HG03175 (cell line): ENCODE data around the gene OR10P1.

Source experiments
- ATAC-seq: cut with Tn5 transposase; IDR thresholded peaks from one replicate; pipeline ENCODE4 v1.9.1; 2021; ENCODE audit warnings: mild to moderate bottlenecking, moderate library complexity; ENCODE audit not compliant: unreplicated experiment

The OR10P1 gene

DNA sequence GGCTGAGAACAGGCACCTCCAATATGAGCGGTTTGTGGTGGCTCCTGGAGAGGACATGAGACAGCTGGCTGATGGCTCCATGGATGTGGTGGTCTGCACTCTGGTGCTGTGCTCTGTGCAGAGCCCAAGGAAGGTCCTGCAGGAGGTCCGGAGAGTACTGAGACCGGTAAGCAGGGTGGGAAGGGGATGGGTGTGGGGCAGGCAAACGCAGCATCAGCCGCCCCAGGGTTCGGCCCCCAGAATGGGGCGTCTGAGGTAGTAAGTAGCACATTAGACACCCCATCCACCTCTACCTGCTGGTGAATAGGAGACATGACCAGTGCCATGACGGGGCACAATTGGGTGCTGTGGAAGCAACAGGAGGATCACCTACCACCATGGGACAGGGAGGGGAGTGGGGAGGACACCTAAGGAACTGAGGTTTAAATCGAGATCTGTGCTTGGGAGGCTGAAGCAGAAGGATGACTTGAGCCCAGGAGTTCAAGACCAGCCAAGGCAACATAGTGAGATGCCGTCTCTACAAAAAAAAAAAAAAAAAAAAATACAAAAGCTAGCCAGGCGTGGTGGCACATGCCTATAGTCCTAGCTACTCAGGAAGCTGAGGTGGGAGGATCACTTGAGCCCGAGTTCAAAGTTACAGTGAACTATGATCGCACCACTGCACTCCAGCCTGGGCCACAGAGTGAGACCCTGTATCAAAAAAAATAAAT is 45.5 kb downstream of the OR10P1 start:
- no peak for ATAC-seq

- ATAC-seq, result no peak
Measured at GRCh38 chr12:55683676-55684075, 47.0 kb downstream of the OR10P1 start.

- no peak for ATAC-seq
Measured at GRCh38 chr12:55684761-55685370, 48.2 kb downstream of the OR10P1 start.

DNA sequence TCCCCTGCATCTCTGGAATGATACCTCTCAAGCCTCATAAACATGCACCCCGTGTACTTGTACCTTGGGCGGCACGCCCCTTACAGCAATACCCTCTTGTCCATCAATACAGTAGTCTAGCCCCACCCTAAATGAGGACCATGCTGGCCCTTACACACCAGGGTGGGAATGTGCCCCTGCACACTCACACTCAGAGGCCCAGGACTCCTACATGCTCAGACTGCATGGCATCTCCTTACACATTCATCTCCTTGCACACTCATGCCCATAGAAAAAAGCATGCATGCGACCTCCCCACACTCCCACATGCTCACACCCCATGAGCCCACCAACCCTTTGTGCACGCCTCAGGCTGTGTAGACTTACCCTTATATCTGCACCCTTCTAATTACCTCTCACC is 49.0 kb downstream of the OR10P1 start:
- no peak for ATAC-seq

GRCh38 chr12:55686366-55687010 is 49.8 kb downstream of the OR10P1 start:
- no peak for ATAC-seq
